ENCODE measurements around the gene CHMP4A. TPM values are rescaled to one million over a fixed set of nuclear protein-coding genes. Genes with fewer than 3 reads are reported as not detected.
A peak's percentile ranks its signal among the peaks of the same experiment; 100 is the strongest.
"Not testable (repeated sequence)": the region's sequence is repeated elsewhere in the genome, so short reads cannot be mapped to it uniquely, and the experiment has no call there.

Gene CHMP4A
- total RNA-seq, 2 donors from 2014 or later: 62.8 to 69.8 TPM

GRCh38 chr14:24219521-24219920, 6.2 kb upstream of the CHMP4A start:
- H3K9me3 Mint-ChIP-seq: no peaks in the 10 kb centered on the region
- H3K27me3 Mint-ChIP-seq: no peaks in the 10 kb centered on the region
- peaks cover 43% of the 10 kb centered on the region for H3K36me3 Mint-ChIP-seq (ENCODE audit: low read depth)
- H3K27ac Mint-ChIP-seq: peak overlapping the region; percentile 35
- no peak for ATAC-seq (replicated peaks)
- H3K4me3 Mint-ChIP-seq: no peak overlapping the region
- peaks cover 19% of the 10 kb centered on the region for H3K4me1 Mint-ChIP-seq

- peak overlapping the region; percentile 35 for H3K27ac Mint-ChIP-seq
- no peak overlapping the region for H3K4me3 Mint-ChIP-seq
- H3K9me3 Mint-ChIP-seq: no peaks in the 10 kb centered on the region
- H3K27me3 Mint-ChIP-seq: no peaks in the 10 kb centered on the region
- peaks cover 40% of the 10 kb centered on the region for H3K36me3 Mint-ChIP-seq (ENCODE audit: low read depth)
- ATAC-seq (replicated peaks): no peak
- H3K4me1 Mint-ChIP-seq: peaks cover 21% of the 10 kb centered on the region
Observed at GRCh38 chr14:24219080-24219479, 5.8 kb upstream of the CHMP4A start.

GRCh38 chr14:24216876-24217275, 3.6 kb upstream of the CHMP4A start:
- Mint-ChIP-seq H3K27ac (peak overlapping the region; percentile 88), H3K4me1 (peaks cover 23% of the 10 kb centered on the region), H3K36me3 (ENCODE audit: low read depth) (peaks cover 58% of the 10 kb centered on the region)
- not testable (repeated sequence) for H3K9me3 Mint-ChIP-seq; ATAC-seq (replicated peaks); H3K4me3 Mint-ChIP-seq; H3K27me3 Mint-ChIP-seq

- Mint-ChIP-seq H3K27me3 (no peaks in the 10 kb centered on the region), H3K27ac (peak overlapping the region; percentile 88), H3K9me3 (no peaks in the 10 kb centered on the region), H3K4me3 (peak overlapping the region; percentile 81), H3K4me1 (peaks cover 29% of the 10 kb centered on the region), H3K36me3 (ENCODE audit: low read depth) (peaks cover 63% of the 10 kb centered on the region)
- ATAC-seq (replicated peaks): no peak
Observed at GRCh38 chr14:24216345-24216699, 3.0 kb upstream of the CHMP4A start.

- H3K4me1 Mint-ChIP-seq: peaks cover 29% of the 10 kb centered on the region
- peak within 1 kb of the TSS; percentile 88 for H3K27ac Mint-ChIP-seq
- H3K9me3 Mint-ChIP-seq: no peaks in the 10 kb centered on the region
- ATAC-seq (replicated peaks): peak; percentile 76
- H3K36me3 Mint-ChIP-seq (ENCODE audit: low read depth): peaks cover 69% of the 10 kb centered on the region
- H3K4me3 Mint-ChIP-seq: peak within 1 kb of the TSS; percentile 81
- no peaks in the 10 kb centered on the region for H3K27me3 Mint-ChIP-seq
Observed at GRCh38 chr14:24215495-24216344, 2.4 kb upstream of the CHMP4A start, which contains the start of gene MDP1. MDP1 (minus strand) TSS chr14:24216066; CDS start chr14:24215955, 111 bp downstream.

GRCh38 chr14:24213866-24214662, 776 bp upstream of the CHMP4A start:
- peak overlapping the region; percentile 81 for H3K4me3 Mint-ChIP-seq
- H3K27me3 Mint-ChIP-seq: no peaks in the 10 kb centered on the region
- peaks cover 79% of the 10 kb centered on the region for H3K36me3 Mint-ChIP-seq (ENCODE audit: low read depth)
- no peaks in the 10 kb centered on the region for H3K9me3 Mint-ChIP-seq
- peak overlapping the region; percentile 88 for H3K27ac Mint-ChIP-seq
- no peak for ATAC-seq (replicated peaks)
- peaks cover 29% of the 10 kb centered on the region for H3K4me1 Mint-ChIP-seq

GRCh38 chr14:24211311-24211710, 2.0 kb downstream of the CHMP4A start:
- peaks cover 82% of the 10 kb centered on the region for H3K36me3 Mint-ChIP-seq (ENCODE audit: low read depth)
- no peak for ATAC-seq (replicated peaks)
- H3K4me1 Mint-ChIP-seq: peaks cover 42% of the 10 kb centered on the region
- no peaks in the 10 kb centered on the region for H3K27me3 Mint-ChIP-seq
- peak overlapping the region; percentile 81 for H3K4me3 Mint-ChIP-seq
- peak overlapping the region; percentile 36 for H3K27ac Mint-ChIP-seq
- H3K9me3 Mint-ChIP-seq: no peaks in the 10 kb centered on the region

- Mint-ChIP-seq H3K4me1 (peaks cover 39% of the 10 kb centered on the region), H3K27ac (peak overlapping the region; percentile 80), H3K9me3 (peaks cover 5% of the 10 kb centered on the region), H3K27me3 (no peaks in the 10 kb centered on the region), H3K4me3 (no peak overlapping the region), H3K36me3 (ENCODE audit: low read depth) (peaks cover 95% of the 10 kb centered on the region)
- ATAC-seq (replicated peaks): no peak
Observed at GRCh38 chr14:24207625-24208024, 5.7 kb downstream of the CHMP4A start.

GRCh38 chr14:24207104-24207551, 6.2 kb downstream of the CHMP4A start:
- H3K27ac Mint-ChIP-seq: peak overlapping the region; percentile 80
- peaks cover 95% of the 10 kb centered on the region for H3K36me3 Mint-ChIP-seq (ENCODE audit: low read depth)
- no peak for ATAC-seq (replicated peaks)
- H3K9me3 Mint-ChIP-seq: peaks cover 5% of the 10 kb centered on the region
- no peaks in the 10 kb centered on the region for H3K27me3 Mint-ChIP-seq
- H3K4me1 Mint-ChIP-seq: peaks cover 39% of the 10 kb centered on the region
- H3K4me3 Mint-ChIP-seq: no peak overlapping the region

- H3K27ac Mint-ChIP-seq: peak overlapping the region; percentile 80
- H3K4me3 Mint-ChIP-seq: no peak overlapping the region
- no peak for ATAC-seq (replicated peaks)
- no peaks in the 10 kb centered on the region for H3K27me3 Mint-ChIP-seq
- H3K9me3 Mint-ChIP-seq: peaks cover 5% of the 10 kb centered on the region
- H3K36me3 Mint-ChIP-seq (ENCODE audit: low read depth): peaks cover 95% of the 10 kb centered on the region
- peaks cover 36% of the 10 kb centered on the region for H3K4me1 Mint-ChIP-seq
Observed at GRCh38 chr14:24206260-24207103, 6.8 kb downstream of the CHMP4A start.

- Mint-ChIP-seq H3K9me3 (peaks cover 5% of the 10 kb centered on the region), H3K36me3 (ENCODE audit: low read depth) (peaks cover 95% of the 10 kb centered on the region), H3K27me3 (no peaks in the 10 kb centered on the region), H3K27ac (no peak overlapping the region), H3K4me1 (peaks cover 33% of the 10 kb centered on the region), H3K4me3 (no peak overlapping the region)
- no peak for ATAC-seq (replicated peaks)
Observed at GRCh38 chr14:24204163-24205146, 8.8 kb downstream of the CHMP4A start.

- H3K9me3 Mint-ChIP-seq: not testable (repeated sequence)
Observed at GRCh38 chr14:24203249-24203886, 9.9 kb downstream of the CHMP4A start.

GRCh38 chr14:24202538-24202937, 10.8 kb downstream of the CHMP4A start:
- peaks cover 89% of the 10 kb centered on the region for H3K36me3 Mint-ChIP-seq (ENCODE audit: low read depth)
- not testable (repeated sequence) for H3K27ac Mint-ChIP-seq; H3K9me3 Mint-ChIP-seq; H3K4me3 Mint-ChIP-seq; ATAC-seq (replicated peaks); H3K27me3 Mint-ChIP-seq
- H3K4me1 Mint-ChIP-seq: peaks cover 39% of the 10 kb centered on the region

More at GRCh38 chr14:24203249-24203886, 9.9 kb downstream of the CHMP4A start:
- Mint-ChIP-seq H3K36me3 (ENCODE audit: low read depth) (peaks cover 97% of the 10 kb centered on the region), H3K4me1 (peaks cover 44% of the 10 kb centered on the region)
- H3K27me3 Mint-ChIP-seq; ATAC-seq (replicated peaks); H3K4me3 Mint-ChIP-seq; H3K27ac Mint-ChIP-seq: not testable (repeated sequence)

Measured in activated T-helper 17 cell treated with anti-CD3 and anti-CD28 coated beads, Interleukin-2, amount 50 U/mL, for 72 hours (primary cell).